HG02884 (cell line): Measurements from ENCODE around the gene TAF9B.
"Not testable (repeated sequence)": the region's sequence is repeated elsewhere in the genome, so short reads cannot be mapped to it uniquely, and the experiment has no call there.

Source experiments
- ATAC-seq: cut with Tn5 transposase; IDR thresholded peaks from one replicate; pipeline ENCODE4 v1.9.1; 2021; ENCODE audit warnings: mild to moderate bottlenecking, moderate library complexity; ENCODE audit not compliant: unreplicated experiment

Gene TAF9B

DNA sequence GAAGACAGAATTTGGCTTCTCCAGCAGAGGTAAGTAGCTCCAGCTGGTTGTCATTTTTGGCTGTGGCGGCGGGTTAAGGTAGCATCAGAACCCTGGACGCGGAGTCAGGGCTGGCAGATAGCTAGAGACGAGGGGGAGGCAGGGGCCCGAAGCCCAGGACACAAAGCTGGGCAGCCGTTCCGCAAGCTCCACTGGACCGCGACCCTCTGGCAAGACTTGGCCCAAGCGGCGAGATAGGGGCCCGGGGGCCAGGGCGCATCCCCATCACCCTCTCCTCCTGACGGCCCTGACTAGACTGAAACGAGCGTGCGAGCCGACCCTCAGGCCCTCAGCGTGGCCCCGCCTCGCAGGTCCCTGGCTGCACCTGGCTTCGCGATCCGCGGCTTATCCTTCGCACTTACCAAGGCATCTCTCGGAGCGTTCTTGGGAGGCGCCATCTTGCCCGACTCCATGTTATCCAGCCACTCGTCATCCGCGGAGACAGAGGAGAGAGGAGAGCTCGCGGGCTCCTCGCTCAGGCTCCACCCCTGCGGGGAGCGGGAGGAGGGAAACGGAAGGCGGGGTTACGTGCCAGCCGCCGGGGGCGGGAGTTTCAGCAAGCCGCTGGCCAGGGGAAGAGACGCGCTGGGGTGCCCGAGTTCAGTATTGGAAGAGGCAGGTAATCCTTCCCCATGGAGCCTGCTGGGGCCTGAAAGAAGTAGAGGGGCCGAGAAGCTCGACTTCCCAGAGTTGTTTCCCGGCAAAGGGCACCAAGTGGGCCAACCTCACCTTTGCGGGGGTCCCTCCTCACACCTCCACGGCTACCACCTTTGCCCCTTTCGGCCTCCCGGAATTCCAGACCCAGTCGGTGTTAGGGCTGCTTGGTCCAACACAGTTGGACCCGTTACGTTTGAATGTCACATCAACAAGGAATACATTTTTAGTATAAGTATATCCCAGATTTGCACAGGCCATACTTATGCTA is at the start of gene TAF9B:
Gene TAF9B (minus strand): TSS at position 491 of the 964 bp plus-strand sequence. CDS start 39 bp downstream, at position 452.
- peak; percentile 98 for ATAC-seq

DNA sequence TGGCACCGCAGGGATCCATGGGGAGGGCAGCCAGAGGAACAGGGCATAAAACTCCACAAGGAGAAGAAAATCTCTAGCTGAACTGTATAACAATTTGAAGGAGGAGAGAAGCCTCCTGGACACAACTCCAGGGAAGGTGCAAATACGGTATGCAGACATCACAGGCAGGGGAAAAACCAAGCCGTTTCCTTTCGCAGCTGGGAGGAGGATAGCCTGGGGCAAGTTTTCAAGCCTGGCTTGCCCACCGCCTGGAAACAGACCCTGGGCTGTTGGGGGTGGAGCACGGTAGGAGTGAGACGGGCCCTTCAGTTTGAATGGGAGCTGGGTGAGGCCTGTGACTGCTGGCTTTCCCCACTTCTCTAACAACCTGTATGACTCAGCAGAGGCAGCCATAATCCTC is 43.4 kb upstream of the TAF9B start:
- ATAC-seq: no peak

DNA sequence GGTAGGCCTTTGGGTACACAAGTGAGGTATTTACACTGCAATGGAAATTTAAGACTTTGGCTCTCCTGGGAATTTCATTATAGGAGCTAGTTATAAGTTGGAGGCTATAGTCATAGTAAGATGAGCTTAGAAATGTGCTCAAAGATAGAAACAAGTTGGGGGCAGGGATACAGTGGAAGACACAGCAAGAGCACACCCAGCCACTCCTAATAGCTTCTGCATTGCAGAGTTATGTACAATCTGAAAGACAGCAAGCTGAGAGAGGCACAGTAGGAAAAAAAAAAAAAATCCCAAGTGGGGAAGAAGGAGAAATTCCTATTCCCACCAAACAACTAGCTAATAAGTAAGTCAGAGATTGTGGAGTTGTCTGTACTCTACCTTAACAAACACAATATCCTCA is 41.9 kb upstream of the TAF9B start:
- ATAC-seq: no peak

DNA sequence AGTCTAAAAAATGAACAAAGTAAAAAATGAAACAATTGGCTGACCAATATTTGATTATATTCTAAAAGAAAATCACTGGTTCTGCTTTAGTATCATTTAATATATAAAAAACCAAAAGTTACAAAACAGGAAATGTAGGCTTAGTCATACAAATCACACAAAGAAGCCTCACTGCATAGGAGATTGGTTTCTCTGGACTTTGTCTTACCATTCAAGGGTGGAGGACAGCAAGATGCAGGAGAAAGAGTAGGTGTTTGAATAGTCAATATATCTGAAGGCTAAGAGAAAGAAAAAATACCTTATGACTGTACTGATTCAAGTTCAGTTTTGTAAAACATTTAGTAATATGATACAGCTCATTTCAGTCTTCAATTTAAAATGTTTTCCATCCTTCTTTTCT is 28.6 kb upstream of the TAF9B start:
- ATAC-seq: no peak

- ATAC-seq: no peak
Measured at GRCh38 chrX:78165425-78165824, 26.0 kb upstream of the TAF9B start.

DNA sequence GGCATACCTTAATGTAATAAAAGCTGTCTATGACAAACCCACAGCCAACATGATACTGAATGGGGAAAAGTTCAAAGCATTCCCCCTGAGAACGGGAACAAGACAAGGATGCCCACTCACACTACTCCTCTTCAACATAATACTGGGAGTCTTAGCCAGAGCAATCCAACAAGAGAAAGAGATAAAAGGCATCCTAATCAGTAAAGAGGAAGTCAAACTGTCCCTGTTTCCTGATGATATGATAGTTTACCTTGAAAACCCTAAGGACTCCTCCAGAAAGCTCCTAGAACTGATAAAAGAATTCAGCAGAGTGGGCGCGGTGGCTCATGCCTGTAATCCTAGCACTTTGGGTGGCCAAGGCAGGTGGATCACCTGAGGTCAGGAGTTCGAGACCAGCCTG is 23.7 kb upstream of the TAF9B start:
- ATAC-seq: not testable (repeated sequence)

DNA sequence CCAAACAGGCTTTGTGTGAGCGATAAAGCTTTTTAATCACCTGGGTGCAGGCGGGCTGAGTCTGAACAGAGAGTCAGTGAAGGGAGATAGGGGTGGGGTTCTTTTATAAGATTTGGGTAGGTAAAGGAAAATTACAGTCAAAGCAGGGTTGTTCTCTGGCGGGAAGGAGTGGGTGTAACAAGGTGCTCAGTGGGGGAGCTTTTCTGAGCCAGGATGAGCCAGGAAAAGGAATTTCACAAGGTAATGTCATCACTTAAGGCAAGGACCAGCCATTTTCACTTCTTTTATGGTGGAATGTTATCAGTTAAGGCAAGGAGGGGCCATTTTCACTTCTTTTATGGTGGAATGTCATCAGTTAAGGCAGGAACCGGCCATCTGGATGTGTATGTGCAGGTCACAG is 21.3 kb upstream of the TAF9B start:
- ATAC-seq: not testable (repeated sequence)

DNA sequence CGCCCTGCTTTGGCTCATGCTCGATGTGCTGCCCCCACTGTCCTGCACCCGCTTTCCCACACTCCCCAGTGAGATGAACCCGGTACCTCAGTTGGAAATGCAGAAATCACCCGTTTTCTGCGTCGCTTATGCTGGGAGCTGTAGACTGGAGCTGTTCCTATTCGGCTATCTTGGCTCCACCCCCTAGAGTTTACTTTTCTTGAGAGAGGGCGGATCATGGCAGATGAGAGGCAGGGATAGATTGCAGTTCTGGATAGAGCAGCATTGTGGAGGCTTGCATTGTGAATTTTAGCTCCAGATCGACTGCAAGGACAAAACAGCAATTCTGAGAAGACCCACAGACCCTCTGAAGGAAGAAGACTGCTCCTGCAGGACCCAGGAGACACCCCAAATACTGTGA is 18.4 kb upstream of the TAF9B start:
- ATAC-seq: not testable (repeated sequence)

- not testable (repeated sequence) for ATAC-seq
Measured at GRCh38 chrX:78157373-78157772, 17.9 kb upstream of the TAF9B start.

DNA sequence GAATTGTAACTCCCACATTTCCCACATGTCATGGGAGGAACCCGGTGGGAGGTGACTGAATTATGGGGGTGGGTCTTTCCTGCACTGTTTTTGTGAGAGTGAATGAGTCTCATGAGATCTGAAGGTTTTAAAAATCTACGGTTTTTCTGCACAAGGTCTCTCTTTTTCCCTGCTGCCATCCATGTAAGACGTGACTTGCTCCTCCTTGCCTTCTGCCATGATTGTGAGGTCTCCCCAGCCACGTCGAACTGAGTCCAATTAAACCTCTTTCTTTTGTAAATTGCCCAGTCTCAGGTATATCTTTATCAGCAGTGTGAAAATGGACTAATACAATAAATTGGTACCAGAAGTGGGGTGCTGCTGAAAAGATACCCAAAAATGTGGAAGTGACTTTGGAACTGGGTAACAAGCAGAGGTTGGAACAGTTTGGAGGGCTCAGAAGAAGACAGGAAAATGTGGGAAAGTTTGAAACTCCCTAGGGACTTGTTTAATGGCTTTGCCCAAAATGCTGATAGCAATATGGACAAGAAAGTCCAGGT is 7.6 kb upstream of the TAF9B start:
- not testable (repeated sequence) for ATAC-seq

- ATAC-seq: no peak
Measured at GRCh38 chrX:78140206-78140605, 756 bp upstream of the TAF9B start.

DNA sequence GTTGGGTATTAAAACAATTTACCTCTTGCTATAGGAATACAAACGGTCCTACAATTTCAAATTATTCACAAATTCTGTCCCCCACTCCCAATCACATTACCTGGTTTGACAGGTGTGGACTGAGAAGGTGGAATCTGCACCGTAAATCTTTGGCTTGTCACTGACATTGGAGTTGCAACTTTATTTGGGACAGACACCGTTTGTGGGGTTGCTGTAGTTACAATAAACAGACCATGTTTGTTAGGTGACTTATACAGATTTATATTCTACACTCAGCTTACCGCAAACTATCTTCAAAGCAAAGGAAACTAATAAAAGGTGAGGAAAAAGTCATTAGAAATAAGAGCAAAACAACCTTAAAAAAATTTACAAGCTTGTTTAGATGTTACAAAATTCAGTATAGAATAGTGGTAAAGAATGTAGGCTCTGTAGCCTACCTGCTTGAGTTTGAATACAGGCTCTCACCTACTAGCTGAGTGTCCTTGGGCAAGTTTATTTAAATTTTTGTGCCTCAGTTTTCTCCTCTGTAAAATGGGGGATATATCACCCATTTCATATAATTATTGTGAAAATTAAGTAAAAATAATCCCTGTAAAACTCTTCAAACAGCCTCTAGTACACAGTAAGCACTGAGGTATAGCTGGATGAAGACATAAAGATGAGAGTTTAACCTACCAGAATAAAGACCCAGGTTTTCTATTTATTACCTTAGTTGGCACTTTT is 6.1 kb downstream of the TAF9B start:
- ATAC-seq: no peak

DNA sequence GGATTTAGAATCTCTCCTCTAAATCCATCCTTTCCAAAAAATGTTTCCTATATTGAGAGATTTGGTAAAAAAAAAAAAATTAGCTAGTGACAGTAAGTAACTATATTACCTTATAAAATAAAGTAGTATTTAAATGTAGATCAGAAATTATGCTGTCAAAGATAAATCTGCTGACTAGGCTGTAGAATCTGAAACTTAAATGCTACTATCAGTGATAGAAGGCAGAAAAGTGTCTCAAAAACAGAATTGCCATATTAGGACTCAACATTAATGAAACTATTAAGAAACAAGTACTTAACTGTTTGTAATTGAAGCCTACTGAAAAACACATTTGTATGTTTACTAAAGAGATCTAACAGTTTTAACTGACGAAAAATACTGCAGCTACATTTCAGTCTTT is 8.3 kb downstream of the TAF9B start:
- ATAC-seq: no peak

DNA sequence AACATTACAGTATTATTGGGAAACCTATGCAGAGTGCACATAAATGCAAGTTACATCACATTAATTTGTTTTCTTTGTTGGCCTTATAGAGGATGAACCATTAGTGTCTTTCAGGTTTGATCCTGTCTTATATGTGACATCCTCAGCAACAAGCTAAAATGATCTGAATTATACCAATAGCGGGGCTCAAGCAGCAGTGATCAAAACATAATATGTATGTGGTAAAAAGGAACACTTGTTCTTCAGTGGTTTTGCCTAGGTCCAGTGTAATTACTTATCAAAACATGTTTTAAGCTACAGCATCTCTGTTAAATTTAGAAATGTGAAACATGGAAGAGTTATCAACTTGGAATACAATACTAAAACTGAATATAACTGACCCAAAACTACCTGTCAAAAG is 9.1 kb downstream of the TAF9B start:
- ATAC-seq: no peak

DNA sequence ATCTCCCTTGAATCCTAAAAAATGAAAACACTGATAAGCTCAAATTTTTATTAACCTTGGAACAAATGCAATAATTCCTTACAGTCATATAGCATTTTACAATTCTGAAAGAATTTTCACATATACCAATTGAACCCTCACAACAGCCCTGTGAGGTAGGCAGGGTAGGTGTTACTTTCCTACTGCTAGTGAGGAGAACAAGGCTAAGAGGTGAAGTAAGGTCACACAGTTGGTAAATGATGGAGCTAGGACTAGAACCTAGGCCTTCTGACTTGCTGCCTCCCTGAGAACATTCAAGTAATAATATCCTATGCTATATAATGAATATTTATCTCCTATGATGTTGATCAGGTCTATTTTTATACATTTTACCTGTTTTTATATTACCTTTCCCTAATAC is 9.7 kb downstream of the TAF9B start:
- ATAC-seq: no peak

GRCh38 chrX:78125781-78126180 is 13.7 kb downstream of the TAF9B start:
- not testable (repeated sequence) for ATAC-seq

DNA sequence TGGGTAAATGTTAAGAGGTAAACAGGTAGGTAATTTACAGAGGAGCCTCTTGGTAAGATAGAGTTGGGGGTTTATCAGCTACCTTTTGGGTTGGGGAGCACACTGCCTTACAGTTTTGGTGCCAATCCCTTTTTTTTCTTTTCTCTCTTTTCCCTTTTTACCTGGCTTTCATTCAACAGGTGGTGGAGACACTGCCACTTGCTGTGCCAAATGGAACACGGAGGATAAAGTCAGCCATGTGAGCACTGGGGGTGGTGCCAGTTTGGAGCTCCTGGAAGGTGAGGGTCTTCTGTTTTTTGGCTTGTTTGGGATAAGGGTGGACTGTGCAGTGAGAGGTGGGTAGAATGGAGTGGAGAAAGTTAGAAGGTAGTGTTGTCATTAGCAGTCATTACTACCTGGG is 14.3 kb downstream of the TAF9B start:
- no peak for ATAC-seq

GRCh38 chrX:78124307-78124706 is 15.1 kb downstream of the TAF9B start:
- ATAC-seq: no peak

- no peak for ATAC-seq
Measured at GRCh38 chrX:78123190-78123589, 16.3 kb downstream of the TAF9B start.

DNA sequence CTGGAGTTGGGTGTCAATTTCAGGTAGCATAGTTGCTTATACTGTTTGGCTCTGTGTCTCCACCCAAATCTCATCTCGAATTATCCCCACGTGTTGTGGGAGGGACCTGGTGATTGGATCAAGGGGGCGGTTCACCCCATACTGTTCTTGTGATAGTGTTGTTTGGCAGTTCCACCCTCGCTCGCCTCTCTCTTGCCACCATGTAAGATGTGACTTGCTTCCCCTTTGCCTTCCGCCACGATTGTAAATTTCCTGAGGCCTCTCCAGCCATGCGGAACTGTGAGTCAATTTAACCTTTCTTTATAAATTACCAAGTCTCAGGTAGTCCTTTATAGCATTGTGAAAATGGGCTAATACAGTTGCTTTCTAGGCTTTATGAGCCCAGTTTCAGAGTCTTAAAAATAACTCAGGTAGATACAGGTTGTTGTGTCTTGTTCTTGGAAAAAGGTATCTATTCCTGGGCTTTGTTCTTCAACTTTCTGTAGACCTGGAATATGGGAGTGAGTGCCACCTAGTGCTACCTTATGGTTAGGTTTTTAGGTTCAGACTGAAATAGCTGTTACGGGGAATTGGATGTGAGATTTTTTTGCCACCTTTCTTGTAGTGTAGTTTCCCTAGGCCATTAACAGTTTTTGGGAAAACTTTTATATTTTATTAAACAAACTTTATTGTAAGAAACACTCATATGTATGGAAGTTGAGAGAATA is 19.8 kb downstream of the TAF9B start:
- ATAC-seq: no peak

GRCh38 chrX:78118628-78119027 is 20.8 kb downstream of the TAF9B start:
- ATAC-seq: no peak
